Measurements from ENCODE around the gene GNB1L.

GRCh38 chr22:19879643-19879991, 24.9 kb upstream of the GNB1L start:
- TF ChIP-seq CTCF (IDR thresholded peaks at IDR 0.05; ENCODE audit: insufficient read depth, low read length): no peak
- no peak for TF ChIP-seq GABPA (IDR thresholded peaks at IDR 0.05; ENCODE audit: low read depth)
- no peak for TF ChIP-seq POLR2AphosphoS5 (IDR thresholded peaks at IDR 0.05; ENCODE audit: low read depth)
- TF ChIP-seq REST (IDR thresholded peaks at IDR 0.05; ENCODE audit: insufficient replicate concordance, low read depth): no peak
